NCI-H460 (cell line): ENCODE data around the gene MRFAP1. TPM values are rescaled to one million over a fixed set of nuclear protein-coding genes. Genes with fewer than 3 reads are reported as not detected.
"Not testable (repeated sequence)": the region's sequence is repeated elsewhere in the genome, so short reads cannot be mapped to it uniquely, and the experiment has no call there.

ENCODE experiments used
- DNase-seq: peaks from one replicate; pipeline ENCODE4 v3.0.0-alpha.2; 2016; ENCODE audit warnings: low read depth; ENCODE audit errors: extremely low read depth
- total RNA-seq: library from RNA; depleted of rRNA; stranded (reverse); fragments of >200 nt; shearing (Covaris generic); gene quantifications from 2 replicates; pipeline ENCODE4 v1.2.3, GENCODE V29; 2014

MRFAP1 gene
- total RNA-seq, 1 experiment from 2014 or later: 96.1 TPM

GRCh38 chr4:6632125-6632524, 8.4 kb upstream of the MRFAP1 start:
- no peak for DNase-seq

GRCh38 chr4:6633091-6633906, 7.2 kb upstream of the MRFAP1 start:
- peak; percentile 36 for DNase-seq

GRCh38 chr4:6634746-6635145, 5.7 kb upstream of the MRFAP1 start:
- DNase-seq: no peak

GRCh38 chr4:6639137-6639680, 1.3 kb upstream of the MRFAP1 start:
- DNase-seq: no peak

GRCh38 chr4:6641164-6641970, 882 bp downstream of the MRFAP1 start:
- DNase-seq: no peak

- DNase-seq: no peak
These were observed 1.5 kb downstream of the MRFAP1 start for GRCh38 chr4:6641971-6642320.

DNA sequence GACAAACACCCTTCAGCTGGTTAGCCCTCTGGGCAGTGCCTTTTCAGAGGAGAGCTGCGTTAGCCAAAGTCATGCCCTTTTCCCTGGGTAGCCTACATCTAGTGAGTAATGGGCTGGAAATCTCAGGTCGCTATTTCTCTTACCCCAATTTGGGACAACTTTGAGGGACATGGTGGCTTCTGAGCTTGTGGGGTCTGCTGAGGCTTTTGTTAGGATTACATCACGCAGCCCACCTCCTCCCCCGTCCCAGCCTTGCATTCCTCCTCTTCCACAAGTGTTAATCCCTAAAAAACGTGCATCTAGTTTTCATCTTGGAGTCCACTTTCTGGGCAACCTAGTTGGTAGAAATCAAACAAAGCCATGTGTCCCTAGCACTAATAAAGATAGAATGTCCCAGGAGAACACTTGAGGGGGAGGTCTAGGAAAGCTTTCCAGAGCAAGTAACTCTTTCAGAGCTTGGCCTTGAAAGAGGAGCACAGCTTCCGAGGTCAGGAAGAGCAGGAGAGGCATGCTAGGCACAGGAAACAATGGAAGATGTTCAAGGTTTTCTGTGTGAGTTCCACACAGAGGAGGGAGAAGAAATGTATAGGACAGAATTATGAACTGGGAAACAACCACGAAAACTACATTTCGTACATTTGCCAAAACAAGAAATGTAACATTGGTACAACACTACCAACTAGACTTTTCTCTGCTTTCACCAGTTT, 2.8 kb downstream of the MRFAP1 start:
- no peak for DNase-seq

DNA sequence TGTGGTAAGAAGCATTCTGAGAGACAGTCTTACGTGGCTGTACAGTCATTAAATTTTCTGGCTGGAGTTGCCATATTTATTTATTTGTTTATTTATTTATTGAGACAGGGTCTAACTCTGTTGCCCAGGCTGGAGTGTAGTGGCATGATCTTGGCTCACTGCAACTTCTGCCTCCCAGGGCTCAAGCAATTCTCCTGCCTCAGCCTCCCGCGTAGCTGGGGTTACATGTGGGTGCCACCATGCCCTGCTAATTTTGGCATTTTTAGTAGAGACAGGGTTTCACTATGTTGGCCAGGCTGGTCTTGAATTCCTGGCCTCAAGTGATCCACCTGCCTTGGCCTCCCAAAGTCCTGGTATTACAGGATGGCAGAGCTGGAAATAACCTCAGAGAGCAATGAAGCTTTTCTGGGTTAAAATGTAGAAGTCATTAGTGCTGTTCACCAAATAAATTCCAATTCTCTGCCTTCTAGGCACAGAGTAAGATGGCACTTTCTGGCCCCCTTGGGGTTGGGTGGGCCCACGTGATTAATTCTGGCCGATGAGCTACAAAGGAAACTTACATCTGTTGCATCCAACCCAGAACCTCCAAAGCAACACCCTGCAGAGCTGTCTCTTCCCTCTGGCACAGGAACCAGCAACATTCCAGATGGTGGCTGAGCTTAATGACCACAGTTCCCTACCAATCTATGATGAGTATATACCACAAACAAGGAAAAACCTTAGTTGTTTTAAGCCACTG, 4.5 kb downstream of the MRFAP1 start:
- no peak for DNase-seq

- DNase-seq: no peak
These were observed 6.7 kb downstream of the MRFAP1 start for GRCh38 chr4:6647169-6647568.

DNA sequence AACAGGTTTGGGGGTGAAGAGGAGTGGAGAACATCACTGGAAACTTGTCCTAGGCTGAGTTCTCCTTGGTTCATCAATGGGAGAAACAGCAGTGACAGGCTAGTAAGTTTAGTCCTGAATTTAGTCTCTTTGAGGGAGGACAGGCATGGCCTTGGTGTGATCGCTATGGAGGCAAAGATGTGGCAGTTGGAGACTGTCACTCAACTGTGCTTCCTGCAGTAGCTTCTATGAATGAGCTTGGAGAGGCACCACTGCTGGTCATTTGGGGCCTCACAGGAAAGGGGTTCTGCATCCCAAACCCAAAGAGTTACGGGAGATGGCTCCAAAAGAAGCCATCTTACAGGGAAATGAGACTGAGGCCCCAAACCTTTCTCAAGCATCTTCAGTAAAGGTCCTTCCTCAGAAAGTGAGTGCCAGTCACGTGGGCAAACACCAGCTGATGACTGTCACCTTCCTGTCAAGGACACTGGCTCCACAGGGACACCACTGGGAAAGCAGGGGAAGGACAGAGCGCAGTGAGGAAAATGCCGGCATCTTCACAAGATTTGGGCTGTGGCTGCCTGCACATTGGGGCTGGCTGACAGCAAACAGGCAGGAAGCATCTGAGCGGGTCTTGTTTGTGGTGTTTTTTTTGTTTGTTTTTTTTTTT, 7.2 kb downstream of the MRFAP1 start:
- DNase-seq: no peak

- DNase-seq: no peak
These were observed 8.7 kb downstream of the MRFAP1 start for GRCh38 chr4:6649216-6649615.

- not testable (repeated sequence) for DNase-seq
These were observed 13.7 kb downstream of the MRFAP1 start for GRCh38 chr4:6654211-6654610.

GRCh38 chr4:6655291-6655690, 14.8 kb downstream of the MRFAP1 start:
- DNase-seq: not testable (repeated sequence)

DNA sequence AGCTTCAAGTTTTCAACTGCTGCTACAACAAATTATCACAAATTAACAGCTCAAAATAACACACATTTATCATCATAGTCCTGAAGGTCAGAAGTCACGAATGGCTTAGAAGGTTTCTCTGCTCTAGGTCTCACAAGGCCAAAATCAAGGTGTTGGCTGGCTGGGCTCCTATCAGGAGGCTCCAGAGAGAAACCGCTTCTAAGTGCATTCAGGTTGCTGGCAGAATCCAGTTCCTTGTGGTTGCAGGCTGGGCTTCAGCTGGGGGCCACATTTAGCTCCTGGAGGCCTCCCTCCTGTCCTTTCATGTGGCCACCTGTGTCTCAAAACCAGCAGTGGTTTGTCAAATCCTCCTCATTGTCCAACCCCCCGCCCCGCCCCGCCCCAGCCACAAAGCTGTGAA, 15.4 kb downstream of the MRFAP1 start:
- DNase-seq: no peak

DNA sequence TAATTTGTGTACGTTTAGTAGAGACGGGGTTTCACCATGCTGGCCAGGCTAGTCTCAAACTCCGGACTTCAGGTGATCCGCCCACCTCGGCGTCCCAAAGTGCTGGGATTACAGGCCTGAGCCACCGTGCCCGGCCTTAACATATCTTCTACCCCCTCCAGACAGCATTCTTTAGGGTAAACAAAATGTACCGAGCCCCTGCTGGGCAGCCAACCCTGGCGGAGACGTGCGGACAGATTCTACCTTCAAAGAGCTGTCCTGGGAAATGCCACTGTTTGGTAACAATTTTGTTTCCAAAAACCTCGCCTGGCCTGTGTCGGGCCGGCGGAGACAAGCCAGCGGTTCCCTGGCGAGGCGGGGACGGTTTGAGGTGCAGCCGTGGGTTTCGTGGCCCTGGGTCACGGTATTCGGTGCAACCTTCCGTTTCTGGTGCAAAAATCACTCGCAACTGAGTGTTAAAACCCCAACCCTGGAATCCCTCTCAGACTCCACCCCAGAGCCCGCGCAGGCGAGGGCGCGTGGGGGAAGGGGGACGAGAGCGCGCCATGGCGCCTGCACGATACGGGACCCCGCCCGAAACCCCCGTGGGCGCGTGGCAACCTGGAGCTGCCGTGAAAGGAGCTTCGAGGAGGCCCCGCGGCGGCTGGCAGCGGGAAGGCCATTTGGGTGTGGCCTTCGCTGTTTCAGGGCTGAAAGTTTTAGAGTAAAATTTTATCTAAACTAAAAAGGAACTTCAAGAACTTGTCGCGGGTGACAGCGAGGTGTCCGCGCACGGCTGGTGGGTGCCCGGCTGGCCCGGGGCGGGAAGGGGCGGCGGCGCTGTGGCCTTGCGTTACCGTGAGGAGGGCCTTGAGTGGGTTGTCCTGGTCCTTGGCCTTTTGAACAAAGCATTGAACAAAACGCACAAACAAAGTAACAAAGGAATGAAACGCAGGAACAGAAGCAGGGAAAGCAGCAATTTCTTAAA, 17.0 kb downstream of the MRFAP1 start:
- no peak for DNase-seq

DNA sequence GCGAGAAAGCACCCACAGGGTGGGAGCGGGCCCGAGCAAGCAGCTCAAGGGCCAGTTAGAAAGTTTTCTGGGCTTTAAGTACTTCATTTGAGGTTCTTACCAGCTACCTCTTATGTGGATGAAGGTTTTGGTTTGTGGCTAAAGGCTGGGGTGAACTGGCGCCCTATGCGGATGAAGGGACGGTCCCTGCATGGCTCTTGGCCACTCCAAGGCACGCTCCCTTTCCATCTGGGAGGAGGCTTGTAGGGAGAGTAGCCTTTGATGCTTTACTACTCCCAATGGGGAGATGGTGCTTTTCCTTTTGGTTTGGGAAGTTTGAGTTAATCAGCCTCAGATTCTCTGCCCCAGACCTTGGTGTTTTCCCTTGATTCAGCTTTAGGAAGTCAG, 17.7 kb downstream of the MRFAP1 start:
- DNase-seq: no peak

DNA sequence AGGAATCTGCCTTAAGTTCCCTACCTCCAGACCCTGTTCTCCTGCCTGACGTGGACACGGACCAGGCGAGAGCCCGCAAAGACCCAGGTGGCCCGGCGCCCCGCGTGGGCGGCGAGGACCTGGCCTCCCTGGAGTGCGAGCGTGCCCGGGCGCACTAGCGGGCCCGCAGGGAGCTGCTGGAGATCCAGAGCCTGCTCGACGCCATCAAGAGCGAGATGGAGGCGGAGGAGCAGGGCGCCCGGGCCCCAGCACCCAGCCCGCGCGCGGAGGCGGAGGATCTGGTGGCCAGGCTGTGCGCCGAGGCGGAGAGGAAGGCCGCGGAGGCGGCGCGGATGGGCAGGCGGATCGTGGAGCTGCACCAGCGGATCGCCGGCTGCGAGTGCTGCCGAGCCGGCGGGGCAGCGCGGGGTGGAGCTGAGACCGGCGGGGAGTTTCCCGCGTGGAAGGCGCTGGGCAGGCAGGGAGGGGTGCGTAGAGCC, 18.2 kb downstream of the MRFAP1 start:
- DNase-seq: no peak

DNA sequence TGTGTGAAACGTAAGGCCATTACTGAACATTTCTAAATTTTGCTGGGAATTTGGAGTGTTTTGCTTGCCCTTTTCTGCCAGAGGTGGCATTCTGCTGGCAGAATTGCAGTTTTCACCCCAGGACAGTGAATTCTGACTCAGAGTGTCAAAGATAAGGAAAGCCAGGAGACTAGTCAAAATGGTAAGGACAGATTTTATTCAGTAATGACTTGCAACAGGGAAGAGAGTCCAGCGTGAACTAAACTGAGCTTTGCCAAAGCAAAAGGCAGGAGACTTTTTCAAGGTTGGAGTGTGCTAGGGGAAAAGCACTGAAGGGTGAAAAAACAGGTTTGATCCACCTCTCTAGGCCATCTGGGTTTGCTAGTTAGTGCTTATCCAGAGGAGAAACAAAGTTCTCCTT, 19.4 kb downstream of the MRFAP1 start:
- no peak for DNase-seq

DNA sequence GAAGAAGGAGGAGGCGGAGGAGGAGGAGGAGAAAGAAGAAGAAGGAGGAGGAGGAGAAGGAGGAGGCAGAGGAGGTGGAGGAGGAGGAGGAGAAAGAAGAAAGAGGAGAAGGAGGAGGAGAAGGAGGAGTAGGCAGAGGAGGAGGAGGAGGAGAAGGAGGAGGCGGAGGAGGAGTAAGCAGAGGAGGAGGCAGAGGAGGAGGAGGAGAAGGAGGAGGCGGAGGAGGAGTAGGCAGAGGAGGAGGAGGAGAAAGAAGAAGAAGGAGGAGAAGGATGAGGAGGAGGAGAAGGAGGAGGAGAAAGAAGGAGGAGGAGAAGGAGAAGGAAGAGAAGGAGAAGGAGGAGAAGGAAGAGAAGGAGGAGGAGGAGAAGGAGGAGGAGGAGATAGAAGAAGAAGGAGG, 19.9 kb downstream of the MRFAP1 start:
- DNase-seq: no peak
